ENCODE measurements around the gene WDFY2.

GRCh38 chr13:51763486-51763885, 179.2 kb downstream of the WDFY2 start:
- TF ChIP-seq, protein P1, sequence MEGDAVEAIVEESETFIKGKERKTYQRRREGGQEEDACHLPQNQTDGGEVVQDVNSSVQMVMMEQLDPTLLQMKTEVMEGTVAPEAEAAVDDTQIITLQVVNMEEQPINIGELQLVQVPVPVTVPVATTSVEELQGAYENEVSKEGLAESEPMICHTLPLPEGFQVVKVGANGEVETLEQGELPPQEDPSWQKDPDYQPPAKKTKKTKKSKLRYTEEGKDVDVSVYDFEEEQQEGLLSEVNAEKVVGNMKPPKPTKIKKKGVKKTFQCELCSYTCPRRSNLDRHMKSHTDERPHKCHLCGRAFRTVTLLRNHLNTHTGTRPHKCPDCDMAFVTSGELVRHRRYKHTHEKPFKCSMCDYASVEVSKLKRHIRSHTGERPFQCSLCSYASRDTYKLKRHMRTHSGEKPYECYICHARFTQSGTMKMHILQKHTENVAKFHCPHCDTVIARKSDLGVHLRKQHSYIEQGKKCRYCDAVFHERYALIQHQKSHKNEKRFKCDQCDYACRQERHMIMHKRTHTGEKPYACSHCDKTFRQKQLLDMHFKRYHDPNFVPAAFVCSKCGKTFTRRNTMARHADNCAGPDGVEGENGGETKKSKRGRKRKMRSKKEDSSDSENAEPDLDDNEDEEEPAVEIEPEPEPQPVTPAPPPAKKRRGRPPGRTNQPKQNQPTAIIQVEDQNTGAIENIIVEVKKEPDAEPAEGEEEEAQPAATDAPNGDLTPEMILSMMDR (conservative IDR thresholded peaks at IDR 0.05): no peak
- TF ChIP-seq EZH2 (IDR thresholded peaks at IDR 0.05; ENCODE audit: low read depth): no peak

Data from PC-9 (cell line).